Gastrocnemius medialis (tissue), 4 donors: ENCODE results near the gene VSIR.

Experiments used
- CTCF ChIP-seq, 5 experiments: fragments of 450-650 bp in 3 of 5; fragments of 200-600 bp in 2 of 5; sonication (generic) in 2 of 5; IDR thresholded peaks in 4 of 5; conservative IDR thresholded peaks in 1 of 5; 1 replicate in 4 of 5; 2 replicates in 1 of 5; pipeline ENCODE4 v1.5.1; 2016 to 2019; ENCODE audit warnings: antibody characterized with exemption in 5 of 5, mild to moderate bottlenecking in 3 of 5, moderate library complexity in 3 of 5
- POLR2A ChIP-seq, 2 donors: fragments of 450-650 bp; IDR thresholded peaks; one replicate each; pipeline ENCODE4 v1.6.1; 2017; ENCODE audit warnings: antibody characterized with exemption in 2 of 2, mild to moderate bottlenecking in 2 of 2, moderate library complexity in 2 of 2

- TF ChIP-seq CTCF (IDR thresholded peaks at IDR 0.05 in 4 of 5, conservative IDR thresholded peaks at IDR 0.05 in 1 of 5), result no peak
- TF ChIP-seq POLR2A (IDR thresholded peaks at IDR 0.05), result no peak
These were observed 42.3 kb upstream of the VSIR start for GRCh38 chr10:71815515-71816130.
